Measurements from ENCODE around the gene KRTAP12-1.
"Not testable (repeated sequence)": the region's sequence is repeated elsewhere in the genome, so short reads cannot be mapped to it uniquely, and the experiment has no call there.

KRTAP12-1 gene

GRCh38 chr21:44686000-44686781, 4.2 kb upstream of the KRTAP12-1 start:
- no peak for TF ChIP-seq CTCF (IDR thresholded peaks at IDR 0.05; ENCODE audit: control extremely low read depth, extremely low read depth, low read depth, missing control alignments)
- no peak for DNase-seq (ENCODE audit: extremely low spot score)
- ChIA-PET POLR2A (no interaction called here), CTCF (interaction anchor here (0.6 to 1.4 kb wide), 2 partner anchors 10 to 24 kb away, joined by 3 to 4 read pairs; no protein-coding TSS in a partner anchor)

GRCh38 chr21:44685050-44685449, 3.1 kb upstream of the KRTAP12-1 start:
- POLR2A ChIA-PET; CTCF ChIA-PET; DNase-seq (ENCODE audit: extremely low spot score): not testable (repeated sequence)

GRCh38 chr21:44684483-44684882, 2.5 kb upstream of the KRTAP12-1 start:
- CTCF ChIA-PET = interaction anchor here (1.0 kb wide), 1 partner anchor 9 kb away, joined by 3 read pairs; no protein-coding TSS in a partner anchor
- POLR2A ChIA-PET = no interaction called here
- no peak for TF ChIP-seq CTCF (IDR thresholded peaks at IDR 0.05; ENCODE audit: control extremely low read depth, extremely low read depth, low read depth, missing control alignments)

GRCh38 chr21:44684077-44684476, 2.1 kb upstream of the KRTAP12-1 start:
- TF ChIP-seq CTCF (IDR thresholded peaks at IDR 0.05; ENCODE audit: control extremely low read depth, extremely low read depth, low read depth, missing control alignments) = no peak
- POLR2A ChIA-PET = no interaction called here
- DNase-seq (ENCODE audit: extremely low spot score) = no peak
- CTCF ChIA-PET = interaction anchor here (1.0 kb wide), 1 partner anchor 10 kb away, joined by 3 read pairs; no protein-coding TSS in a partner anchor

More at GRCh38 chr21:44684483-44684882, 2.5 kb upstream of the KRTAP12-1 start:
- DNase-seq (ENCODE audit: extremely low spot score) = no peak

- no peak for DNase-seq (ENCODE audit: extremely low spot score)
- ChIA-PET CTCF (interaction anchor here (1.1 kb wide), 1 partner anchor 71 kb away, joined by 3 read pairs; no protein-coding TSS in a partner anchor), POLR2A (no interaction called here)
- no peak for TF ChIP-seq CTCF (IDR thresholded peaks at IDR 0.05; ENCODE audit: control extremely low read depth, extremely low read depth, low read depth, missing control alignments)
These were observed 703 bp upstream of the KRTAP12-1 start for GRCh38 chr21:44682580-44683151.

GRCh38 chr21:44681152-44681551, 811 bp downstream of the KRTAP12-1 start:
- POLR2A ChIA-PET = no interaction called here
- no peak for TF ChIP-seq CTCF (IDR thresholded peaks at IDR 0.05; ENCODE audit: control extremely low read depth, extremely low read depth, low read depth, missing control alignments)
- no peak for DNase-seq (ENCODE audit: extremely low spot score)
- CTCF ChIA-PET = interaction anchor here (1.1 kb wide), 1 partner anchor 72 kb away, joined by 3 read pairs; no protein-coding TSS in a partner anchor

GRCh38 chr21:44677881-44678280, 4.1 kb downstream of the KRTAP12-1 start:
- ChIA-PET CTCF (no interaction called here), POLR2A (no interaction called here)

More at GRCh38 chr21:44677881-44678280, 4.1 kb downstream of the KRTAP12-1 start:
- no peak for TF ChIP-seq CTCF (IDR thresholded peaks at IDR 0.05; ENCODE audit: control extremely low read depth, extremely low read depth, low read depth, missing control alignments)
- no peak for DNase-seq (ENCODE audit: extremely low spot score)
